DOHH2 (cell line): ENCODE data around the gene STX7.

ENCODE experiments used
- H3F3A ChIP-seq: fragments of 200-600 bp; sonication (generic), shearing (Covaris generic); 2 replicates; pipeline ENCODE4 v1.6.0; 2016; ENCODE audit warnings: antibody characterized with exemption, mild to moderate bottlenecking; ENCODE audit not compliant: control insufficient read depth, insufficient read depth
- H3K27ac ChIP-seq: fragments of 200-600 bp; sonication (generic); 2 replicates; pipeline ENCODE4 v1.5.1; 2014; ENCODE audit warnings: low read depth, mild to moderate bottlenecking, low read length, moderate library complexity
- H3K27me3 ChIP-seq: fragments of 200-600 bp; sonication (generic); 2 replicates; pipeline ENCODE4 v1.6.1; 2014; ENCODE audit warnings: mild to moderate bottlenecking, low read length, mixed read lengths; ENCODE audit not compliant: control insufficient read depth
- H3K36me3 ChIP-seq: fragments of 200-600 bp; sonication (generic); 2 replicates; pipeline ENCODE4 v1.6.1; 2014; ENCODE audit warnings: mild to moderate bottlenecking, low read length, moderate library complexity, mixed read lengths; ENCODE audit not compliant: control insufficient read depth
- H3K4me1 ChIP-seq: fragments of 200-600 bp; sonication (generic); 2 replicates; pipeline ENCODE4 v1.6.1; 2014; ENCODE audit warnings: mild to moderate bottlenecking, low read length, mixed read lengths; ENCODE audit not compliant: control insufficient read depth
- H3K4me2 ChIP-seq: fragments of 200-600 bp; sonication (generic); 2 replicates; pipeline ENCODE4 v1.6.0; 2014; ENCODE audit warnings: mild to moderate bottlenecking, low read length, moderate library complexity
- H3K4me3 ChIP-seq: fragments of 200-600 bp; sonication (generic); 2 replicates; pipeline ENCODE4 v1.5.1; 2014; ENCODE audit warnings: mild to moderate bottlenecking, low read length, mixed read lengths
- H3K79me2 ChIP-seq: fragments of 200-600 bp; sonication (generic); 2 replicates; pipeline ENCODE4 v1.6.1; 2014; ENCODE audit warnings: mild to moderate bottlenecking, low read length, mixed read lengths; ENCODE audit not compliant: control insufficient read depth
- H3K9me2 ChIP-seq: fragments of 200-600 bp; sonication (generic); replicated peaks from 2 replicates; pipeline ENCODE4 v1.6.1; 2014; ENCODE audit warnings: mild to moderate bottlenecking, low read length, mixed read lengths; ENCODE audit not compliant: control insufficient read depth
- H3K9me3 ChIP-seq: fragments of 200-600 bp; sonication (generic); 2 replicates; pipeline ENCODE4 v1.6.1; 2014; ENCODE audit warnings: antibody characterized with exemption, low read length, mixed read lengths; ENCODE audit not compliant: control insufficient read depth, insufficient read depth
- H4K20me1 ChIP-seq: fragments of 200-600 bp; sonication (generic); 2 replicates; pipeline ENCODE4 v1.6.0; 2014; ENCODE audit warnings: low read depth, mild to moderate bottlenecking, antibody characterized with exemption, low read length, moderate library complexity; ENCODE audit not compliant: control insufficient read depth, insufficient read depth
- CTCF ChIP-seq: fragments of 200-600 bp; sonication (generic); IDR thresholded peaks from one replicate; pipeline ENCODE4 v1.5.1; 2014; ENCODE audit warnings: antibody characterized with exemption, mild to moderate bottlenecking, low read depth, low read length; ENCODE audit not compliant: poor library complexity, severe bottlenecking
- EZH2phosphoT487 ChIP-seq: fragments of 200-600 bp; sonication (generic); IDR thresholded peaks from 2 replicates; pipeline ENCODE4 v1.6.1; 2017; ENCODE audit warnings: borderline replicate concordance, mild to moderate bottlenecking, antibody characterized with exemption, low read length, moderate library complexity, mixed read lengths

The STX7 gene

DNA sequence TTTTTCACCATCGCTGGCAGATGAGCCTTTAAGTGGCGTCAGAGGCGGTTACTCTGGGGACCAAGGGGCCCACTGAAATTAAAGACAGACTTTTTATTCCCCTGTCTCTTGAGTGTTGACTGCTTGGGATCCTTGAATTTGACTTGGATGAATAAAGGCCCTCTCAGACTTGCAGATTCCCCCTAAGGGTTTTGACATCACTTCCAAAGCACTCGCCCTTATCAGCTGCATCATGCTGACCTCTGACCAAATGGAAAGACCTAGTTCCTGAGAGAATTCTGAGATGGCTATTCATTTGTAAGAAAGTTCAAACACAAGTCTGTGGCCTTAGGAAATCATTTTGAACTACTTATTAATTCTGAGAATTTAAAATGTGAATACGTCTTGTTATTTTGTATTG, 98.2 kb downstream of the STX7 start:
- no peak overlapping the region for H3K27ac ChIP-seq
- no peaks in the 10 kb centered on the region for H3K36me3 ChIP-seq
- H3K4me2 ChIP-seq = no peak overlapping the region
- no peaks in the 10 kb centered on the region for H3K79me2 ChIP-seq
- H3K9me3 ChIP-seq = peaks cover 14% of the 10 kb centered on the region
- TF ChIP-seq CTCF (no peak), EZH2phosphoT487 (no peak)
- H4K20me1 ChIP-seq = no peaks in the 10 kb centered on the region
- no peaks in the 10 kb centered on the region for H3F3A ChIP-seq
- H3K4me3 ChIP-seq = no peak overlapping the region
- no peaks in the 10 kb centered on the region for H3K9me2 ChIP-seq
- peaks cover 11% of the 10 kb centered on the region for H3K27me3 ChIP-seq
- H3K4me1 ChIP-seq = no peaks in the 10 kb centered on the region; the same call in 1 of the 2 replicates

DNA sequence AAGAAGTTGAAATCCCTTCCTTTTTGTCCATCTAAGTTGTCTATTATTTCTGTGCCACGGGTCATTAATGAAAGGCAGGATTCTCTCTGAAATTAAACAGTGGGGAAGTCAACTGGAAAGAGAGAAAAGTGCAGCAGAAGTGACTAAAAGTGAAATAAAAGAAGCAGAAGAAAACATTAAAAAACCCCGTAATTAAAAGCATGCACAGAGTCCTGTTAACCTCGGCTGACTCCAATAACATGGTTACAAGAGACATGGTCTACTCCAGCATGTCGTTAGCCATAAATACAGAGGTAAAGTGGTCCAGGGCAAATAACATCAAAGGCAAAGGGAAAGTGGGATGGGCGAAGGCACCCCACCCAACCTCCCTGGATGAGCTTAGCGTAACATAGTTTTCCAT, 98.6 kb downstream of the STX7 start:
- H3K4me1 ChIP-seq = no peaks in the 10 kb centered on the region; the same call in 1 of the 2 replicates
- H3K27ac ChIP-seq = no peak overlapping the region
- no peaks in the 10 kb centered on the region for H4K20me1 ChIP-seq
- H3K9me2 ChIP-seq = no peaks in the 10 kb centered on the region
- no peaks in the 10 kb centered on the region for H3F3A ChIP-seq
- TF ChIP-seq CTCF (no peak), EZH2phosphoT487 (no peak)
- peaks cover 14% of the 10 kb centered on the region for H3K9me3 ChIP-seq
- H3K4me3 ChIP-seq = no peak overlapping the region
- no peak overlapping the region for H3K4me2 ChIP-seq
- no peaks in the 10 kb centered on the region for H3K79me2 ChIP-seq
- peaks cover 11% of the 10 kb centered on the region for H3K27me3 ChIP-seq
- no peaks in the 10 kb centered on the region for H3K36me3 ChIP-seq

- H3K4me1 ChIP-seq = no peaks in the 10 kb centered on the region; the same call in 1 of the 2 replicates
- no peak overlapping the region for H3K4me3 ChIP-seq
- H4K20me1 ChIP-seq = no peaks in the 10 kb centered on the region
- H3K9me2 ChIP-seq = no peaks in the 10 kb centered on the region
- TF ChIP-seq EZH2phosphoT487 (no peak), CTCF (no peak)
- H3K36me3 ChIP-seq = no peaks in the 10 kb centered on the region
- H3K4me2 ChIP-seq = no peak overlapping the region
- no peaks in the 10 kb centered on the region for H3K79me2 ChIP-seq
- H3F3A ChIP-seq = no peaks in the 10 kb centered on the region
- peaks cover 11% of the 10 kb centered on the region for H3K27me3 ChIP-seq
- H3K27ac ChIP-seq = no peak overlapping the region
- H3K9me3 ChIP-seq = peaks cover 14% of the 10 kb centered on the region
These were observed 99.5 kb downstream of the STX7 start for GRCh38 chr6:132413499-132413802.
